DOHH2 (cell line): ENCODE data around the gene CMAS.
"Not testable (repeated sequence)": the region's sequence is repeated elsewhere in the genome, so short reads cannot be mapped to it uniquely, and the experiment has no call there.

Experiments
- CTCF ChIP-seq: fragments of 200-600 bp; sonication (generic); IDR thresholded peaks from one replicate; pipeline ENCODE4 v1.5.1; 2014; ENCODE audit warnings: antibody characterized with exemption, mild to moderate bottlenecking, low read depth, low read length; ENCODE audit not compliant: poor library complexity, severe bottlenecking
- EZH2phosphoT487 ChIP-seq: fragments of 200-600 bp; sonication (generic); IDR thresholded peaks from 2 replicates; pipeline ENCODE4 v1.6.1; 2017; ENCODE audit warnings: borderline replicate concordance, mild to moderate bottlenecking, antibody characterized with exemption, low read length, moderate library complexity, mixed read lengths

GRCh38 chr12:22099062-22099461, 53.0 kb downstream of the CMAS start:
- not testable (repeated sequence) for TF ChIP-seq CTCF, EZH2phosphoT487
